Astrocyte (in vitro differentiated cells and primary cell): Measurements from ENCODE around the gene MPP7.

ENCODE experiments used
- CTCF ChIP-seq: IDR thresholded peaks from 2 replicates; pipeline ENCODE4 v1.5.1; 2011; ENCODE audit warnings: low read depth, mild to moderate bottlenecking, inconsistent platforms, low read length, moderate library complexity; ENCODE audit not compliant: insufficient read depth
- EZH2 ChIP-seq: IDR thresholded peaks from 2 replicates; pipeline ENCODE4 v1.6.1; 2012; ENCODE audit warnings: mild to moderate bottlenecking, low read length, inconsistent platforms; ENCODE audit not compliant: insufficient read depth

GRCh38 chr10:28254290-28254985, 48.4 kb downstream of the MPP7 start:
- no peak for TF ChIP-seq EZH2
- no peak for TF ChIP-seq CTCF
